Upper lobe of right lung (tissue), 1 donor: ENCODE measurements around the gene FHOD3. TPM values are rescaled to one million over a fixed set of nuclear protein-coding genes. Genes with fewer than 3 reads are reported as not detected.

Experiments used
- ATAC-seq: fragments of 200-7000 bp; cut with Tn5 transposase; one replicate; pipeline ENCODE4 v1.9.1; 2020; ENCODE audit warnings: mild to moderate bottlenecking, moderate library complexity
- DNase-seq: peaks from one replicate; pipeline ENCODE4 v3.0.0-alpha.2; 2020
- H3K27ac ChIP-seq: fragments of 200-600 bp; one replicate; pipeline ENCODE4 v1.8.0; 2022
- H3K27me3 ChIP-seq: fragments of 200-600 bp; one replicate; pipeline ENCODE4 v1.8.0; 2022; ENCODE audit warnings: mild to moderate bottlenecking
- H3K36me3 ChIP-seq: fragments of 200-600 bp; one replicate; pipeline ENCODE4 v1.8.0; 2022
- H3K4me1 ChIP-seq: fragments of 200-600 bp; one replicate; pipeline ENCODE4 v1.8.0; 2022
- H3K4me3 ChIP-seq: fragments of 200-600 bp; one replicate; pipeline ENCODE4 v1.8.0; 2022; ENCODE audit warnings: mild to moderate bottlenecking
- H3K9me3 ChIP-seq: fragments of 200-600 bp; one replicate; pipeline ENCODE4 v1.8.0; 2022
- intact Hi-C: fragments of 100-400 bp; cut with DNase I; formaldehyde crosslinking; loops from one replicate; pipeline ENCODE4 v1.11.0; 2022
- total RNA-seq: library from RNA; stranded (reverse); fragmentation: NEBNext Ultra II Directional; extraction: Animal tissue kit (Norgen Biotek cat#: 25700); gene quantifications from one replicate; pipeline ENCODE4 v1.2.1, GENCODE V29; 2021
- TF ChIP-seq, protein P1 (sequence below): fragments of 200-600 bp; IDR thresholded peaks from one replicate; pipeline ENCODE4 v1.8.0; 2022; ENCODE audit warnings: antibody characterized with exemption
- donor health status: DM: no; HTN: yes; CAD: no; lungs with severe emphysema.

FHOD3 gene
- total RNA-seq, 1 donor from 2014 or later = 1.9 TPM

DNA sequence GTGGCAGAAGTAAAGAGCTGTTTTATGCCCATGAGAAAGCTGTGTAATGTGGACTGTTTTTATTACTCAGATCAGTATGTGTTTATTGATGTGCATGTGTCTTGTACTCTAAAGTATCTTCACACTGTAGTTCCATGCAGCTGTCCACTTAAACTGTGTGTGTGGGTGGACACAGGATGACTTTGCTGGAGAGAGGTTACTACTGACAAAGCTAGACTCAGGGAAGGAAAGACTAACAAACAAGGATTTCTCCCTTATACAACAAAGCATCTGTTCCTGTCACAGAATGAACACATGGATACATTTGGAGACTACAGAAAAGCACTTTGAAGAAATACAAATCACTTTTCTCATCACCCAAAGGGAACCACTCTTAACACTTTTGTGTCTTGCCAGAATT is 10.0 kb downstream of the FHOD3 start:
- Histone ChIP-seq H3K4me1 (no peaks in the 10 kb centered on the region), H3K9me3 (no peaks in the 10 kb centered on the region), H3K27ac (no peak overlapping the region), H3K27me3 (no peaks in the 10 kb centered on the region), H3K36me3 (no peaks in the 10 kb centered on the region), H3K4me3 (no peak overlapping the region)
- intact Hi-C loops = no loop called here
- DNase-seq = no peak
- TF ChIP-seq, protein P1, sequence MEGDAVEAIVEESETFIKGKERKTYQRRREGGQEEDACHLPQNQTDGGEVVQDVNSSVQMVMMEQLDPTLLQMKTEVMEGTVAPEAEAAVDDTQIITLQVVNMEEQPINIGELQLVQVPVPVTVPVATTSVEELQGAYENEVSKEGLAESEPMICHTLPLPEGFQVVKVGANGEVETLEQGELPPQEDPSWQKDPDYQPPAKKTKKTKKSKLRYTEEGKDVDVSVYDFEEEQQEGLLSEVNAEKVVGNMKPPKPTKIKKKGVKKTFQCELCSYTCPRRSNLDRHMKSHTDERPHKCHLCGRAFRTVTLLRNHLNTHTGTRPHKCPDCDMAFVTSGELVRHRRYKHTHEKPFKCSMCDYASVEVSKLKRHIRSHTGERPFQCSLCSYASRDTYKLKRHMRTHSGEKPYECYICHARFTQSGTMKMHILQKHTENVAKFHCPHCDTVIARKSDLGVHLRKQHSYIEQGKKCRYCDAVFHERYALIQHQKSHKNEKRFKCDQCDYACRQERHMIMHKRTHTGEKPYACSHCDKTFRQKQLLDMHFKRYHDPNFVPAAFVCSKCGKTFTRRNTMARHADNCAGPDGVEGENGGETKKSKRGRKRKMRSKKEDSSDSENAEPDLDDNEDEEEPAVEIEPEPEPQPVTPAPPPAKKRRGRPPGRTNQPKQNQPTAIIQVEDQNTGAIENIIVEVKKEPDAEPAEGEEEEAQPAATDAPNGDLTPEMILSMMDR = no peak
- no peak for ATAC-seq

DNA sequence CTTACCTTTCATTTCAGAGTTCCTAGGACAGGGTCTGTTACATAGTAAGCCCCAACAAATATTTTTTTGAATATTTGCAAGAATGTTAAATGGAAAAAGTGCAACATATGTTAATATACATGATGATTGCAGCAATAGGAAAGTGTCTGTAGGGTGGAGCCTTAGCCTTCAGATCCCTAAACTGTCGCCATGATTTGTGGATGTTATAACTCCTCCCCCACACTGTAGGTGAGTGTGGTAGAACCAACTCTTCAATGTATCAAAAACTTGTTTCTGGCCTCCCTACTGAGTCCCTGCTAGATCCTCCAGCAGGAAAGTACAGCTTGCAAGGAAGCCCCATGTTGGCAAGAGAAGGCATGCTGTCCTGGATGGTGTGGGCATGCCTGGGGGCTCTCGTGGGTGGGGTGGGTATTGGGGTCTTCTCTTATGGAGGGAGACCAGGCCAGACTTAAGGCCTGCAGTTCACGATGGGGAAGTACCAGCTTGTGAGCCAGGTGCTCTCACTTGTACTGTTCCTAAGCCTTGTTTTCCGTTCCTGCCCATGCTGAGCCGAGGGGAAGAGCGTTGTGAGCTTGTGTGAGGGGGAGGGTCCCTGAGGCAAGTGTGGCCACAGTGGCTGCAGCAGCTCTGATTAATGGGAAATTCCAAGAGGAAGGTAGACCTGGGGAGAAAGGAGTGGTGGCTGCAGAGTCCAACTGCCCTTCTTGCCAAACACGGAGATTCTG is 11.4 kb downstream of the FHOD3 start:
- Histone ChIP-seq H3K36me3 (no peaks in the 10 kb centered on the region), H3K9me3 (no peaks in the 10 kb centered on the region), H3K27ac (no peak overlapping the region), H3K4me3 (no peak overlapping the region), H3K27me3 (no peaks in the 10 kb centered on the region), H3K4me1 (no peaks in the 10 kb centered on the region)
- intact Hi-C loops = no loop called here
- ATAC-seq (no peak), DNase-seq (no peak)
- TF ChIP-seq, protein P1 = no peak

DNA sequence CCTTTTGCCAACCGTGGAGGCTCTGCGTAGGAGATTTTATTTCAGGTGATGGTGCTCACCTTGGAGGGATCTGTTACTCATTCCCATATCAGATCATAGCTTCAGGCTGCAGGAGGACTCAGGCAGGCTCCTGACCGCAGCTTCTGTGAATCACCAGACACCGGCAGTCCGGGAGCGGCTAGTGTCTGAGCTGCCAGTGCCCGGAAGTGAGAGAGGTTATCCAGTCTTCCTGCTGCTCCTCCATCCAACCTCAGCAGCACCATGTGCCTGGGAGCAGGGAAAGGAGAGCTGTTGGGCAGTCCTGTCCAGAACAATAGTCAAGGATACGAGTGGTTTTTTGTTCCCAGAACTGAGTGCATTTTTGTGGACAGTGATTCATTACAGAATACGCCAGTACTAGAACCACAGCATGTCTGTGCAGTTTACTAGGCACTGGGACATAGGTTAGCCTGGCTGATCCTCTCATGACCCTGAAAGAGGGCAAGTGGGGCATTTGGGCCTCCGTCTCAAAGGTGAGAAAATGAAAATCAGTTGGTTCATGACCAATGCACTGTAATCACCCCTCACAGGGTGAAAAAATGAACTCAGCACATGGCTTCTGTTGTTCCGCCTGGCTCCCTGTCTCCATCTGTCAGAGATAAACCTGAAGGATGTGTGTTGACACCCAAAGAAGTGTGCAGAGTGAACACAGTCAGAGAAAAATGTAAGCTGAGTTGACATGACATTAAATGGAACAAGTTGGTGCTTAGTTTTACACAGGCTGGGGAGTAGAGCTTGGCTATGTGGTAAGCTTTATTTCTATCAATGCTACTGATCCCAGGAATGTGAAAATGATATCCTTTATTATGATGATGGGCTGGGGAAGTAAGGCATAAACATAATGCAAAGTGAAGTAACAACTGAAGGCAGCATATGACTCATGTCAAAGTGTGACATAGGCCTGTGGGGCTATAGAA is 12.2 kb downstream of the FHOD3 start:
- TF ChIP-seq, protein P1 = no peak
- Histone ChIP-seq H3K27me3 (no peaks in the 10 kb centered on the region), H3K9me3 (no peaks in the 10 kb centered on the region), H3K27ac (no peak overlapping the region), H3K4me1 (no peaks in the 10 kb centered on the region), H3K4me3 (no peak overlapping the region), H3K36me3 (no peaks in the 10 kb centered on the region)
- intact Hi-C loops = no loop called here
- ATAC-seq (peak; percentile 25), DNase-seq (no peak)

DNA sequence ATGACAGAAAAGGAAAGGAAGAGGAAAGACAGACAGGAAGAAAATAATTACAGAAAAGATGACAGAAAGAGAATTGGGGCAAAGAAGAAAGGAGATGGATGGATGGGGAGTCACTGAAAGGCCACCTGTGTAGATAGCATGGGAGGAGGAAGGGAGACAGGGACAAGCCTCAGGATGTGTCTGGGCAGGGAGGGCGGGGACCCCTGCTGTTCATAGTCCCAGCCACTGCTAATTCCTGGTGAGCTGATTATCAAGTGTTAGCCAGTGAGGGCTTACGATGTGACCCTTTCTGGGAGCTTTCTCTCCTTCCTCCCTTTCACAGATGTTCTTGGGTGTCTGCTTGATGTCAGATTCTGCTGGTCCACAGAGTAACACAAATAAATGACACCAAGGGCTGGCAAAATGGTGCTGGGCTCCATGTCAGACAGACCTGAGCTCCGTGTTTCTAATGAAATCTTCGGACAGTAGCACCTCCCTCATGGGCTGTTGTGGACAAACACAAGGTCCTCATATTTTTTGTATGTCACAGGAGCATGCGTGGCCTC is 13.6 kb downstream of the FHOD3 start:
- ATAC-seq = no peak
- no peak for DNase-seq
- H3K4me1 ChIP-seq = no peaks in the 10 kb centered on the region
- TF ChIP-seq, protein P1 = no peak
- intact Hi-C loops = no loop called here
- no peaks in the 10 kb centered on the region for H3K36me3 ChIP-seq
- no peaks in the 10 kb centered on the region for H3K9me3 ChIP-seq
- no peak overlapping the region for H3K27ac ChIP-seq
- H3K4me3 ChIP-seq = no peak overlapping the region
- no peaks in the 10 kb centered on the region for H3K27me3 ChIP-seq

DNA sequence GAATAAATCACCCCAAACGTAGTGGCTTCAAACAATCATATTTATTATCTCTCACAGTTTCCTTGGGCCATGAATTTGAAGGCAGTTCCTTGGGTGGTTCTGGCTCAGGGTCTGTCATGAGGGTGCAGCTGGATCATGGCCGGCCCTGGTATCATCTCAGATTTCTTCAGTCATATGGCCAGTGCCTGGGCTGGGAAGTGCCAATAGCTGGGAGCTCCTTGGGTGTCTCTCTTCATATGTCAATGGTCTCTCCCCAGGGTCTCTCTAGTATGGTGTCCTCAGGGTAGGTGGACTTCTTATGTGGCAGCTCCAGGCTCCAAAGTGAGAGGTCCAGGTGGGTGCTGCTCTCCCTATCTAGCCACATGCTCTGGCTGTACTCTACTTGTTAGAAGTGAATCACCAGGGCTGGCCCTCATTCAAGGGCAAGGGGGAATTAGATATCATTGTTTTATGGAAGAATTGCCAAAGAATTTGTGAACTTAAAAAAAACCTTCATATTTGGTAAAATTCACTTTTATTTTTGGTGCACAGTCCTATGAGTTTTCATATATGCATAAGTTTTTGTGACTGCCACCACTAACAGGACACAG is 15.4 kb downstream of the FHOD3 start:
- H3K4me1 ChIP-seq = no peaks in the 10 kb centered on the region
- ATAC-seq = no peak
- intact Hi-C loops = no loop called here
- TF ChIP-seq, protein P1 = no peak
- no peaks in the 10 kb centered on the region for H3K27me3 ChIP-seq
- H3K36me3 ChIP-seq = no peaks in the 10 kb centered on the region
- DNase-seq = no peak
- H3K27ac ChIP-seq = no peak overlapping the region
- no peaks in the 10 kb centered on the region for H3K9me3 ChIP-seq
- no peak overlapping the region for H3K4me3 ChIP-seq
